Measurements from ENCODE around the gene GTPBP4.

DNA sequence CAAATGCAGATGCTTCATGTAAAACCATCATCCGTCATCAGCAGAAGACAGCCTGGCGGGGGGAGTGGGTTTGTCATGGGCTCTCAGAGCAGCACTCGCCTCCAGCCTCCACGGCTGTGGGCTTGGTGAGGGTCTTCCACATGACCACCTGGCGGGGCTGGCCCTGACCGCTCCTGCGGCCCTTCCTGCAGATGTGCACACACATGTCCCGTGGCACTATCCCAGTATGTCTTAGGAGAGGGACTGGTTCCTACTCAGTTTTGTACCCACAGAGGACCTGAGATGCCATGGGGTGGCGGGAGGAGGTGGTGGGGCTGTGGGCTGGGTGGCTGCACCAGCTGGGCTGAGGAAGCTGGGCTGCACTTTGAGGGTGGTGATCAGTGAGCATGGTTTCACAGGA lies 32.7 kb downstream of the GTPBP4 start:
- TF ChIP-seq ZNF10 (CRISPR knock-in tag; IDR thresholded peaks at IDR 0.05; ENCODE audit: borderline replicate concordance, low read depth) (no peak), EP300 (IDR thresholded peaks at IDR 0.05; ENCODE audit: low read depth in 2 of 2, low read length in 2 of 2) (no peak), EP300 (CRISPR knock-in tag; IDR thresholded peaks at IDR 0.05; ENCODE audit: borderline replicate concordance) (no peak), KAT7 (CRISPR knock-in tag; IDR thresholded peaks at IDR 0.05; ENCODE audit: borderline replicate concordance) (no peak), CC2D1A (CRISPR knock-in tag; IDR thresholded peaks at IDR 0.05) (no peak), ZNF256 (CRISPR knock-in tag; conservative IDR thresholded peaks at IDR 0.05) (no peak), NFYB (CRISPR knock-in tag; IDR thresholded peaks at IDR 0.05) (no peak), JUND (CRISPR knock-in tag; IDR thresholded peaks at IDR 0.05) (no peak), POLR2A (IDR thresholded peaks at IDR 0.05; ENCODE audit: insufficient read depth in 1 of 2, low read depth in 2 of 2, low read length in 2 of 2) (no peak)
- TF ChIP-seq, protein P1, sequence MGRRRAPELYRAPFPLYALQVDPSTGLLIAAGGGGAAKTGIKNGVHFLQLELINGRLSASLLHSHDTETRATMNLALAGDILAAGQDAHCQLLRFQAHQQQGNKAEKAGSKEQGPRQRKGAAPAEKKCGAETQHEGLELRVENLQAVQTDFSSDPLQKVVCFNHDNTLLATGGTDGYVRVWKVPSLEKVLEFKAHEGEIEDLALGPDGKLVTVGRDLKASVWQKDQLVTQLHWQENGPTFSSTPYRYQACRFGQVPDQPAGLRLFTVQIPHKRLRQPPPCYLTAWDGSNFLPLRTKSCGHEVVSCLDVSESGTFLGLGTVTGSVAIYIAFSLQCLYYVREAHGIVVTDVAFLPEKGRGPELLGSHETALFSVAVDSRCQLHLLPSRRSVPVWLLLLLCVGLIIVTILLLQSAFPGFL (CRISPR knock-in tag; IDR thresholded peaks at IDR 0.05), result no peak
- TF ChIP-seq, protein P2, sequence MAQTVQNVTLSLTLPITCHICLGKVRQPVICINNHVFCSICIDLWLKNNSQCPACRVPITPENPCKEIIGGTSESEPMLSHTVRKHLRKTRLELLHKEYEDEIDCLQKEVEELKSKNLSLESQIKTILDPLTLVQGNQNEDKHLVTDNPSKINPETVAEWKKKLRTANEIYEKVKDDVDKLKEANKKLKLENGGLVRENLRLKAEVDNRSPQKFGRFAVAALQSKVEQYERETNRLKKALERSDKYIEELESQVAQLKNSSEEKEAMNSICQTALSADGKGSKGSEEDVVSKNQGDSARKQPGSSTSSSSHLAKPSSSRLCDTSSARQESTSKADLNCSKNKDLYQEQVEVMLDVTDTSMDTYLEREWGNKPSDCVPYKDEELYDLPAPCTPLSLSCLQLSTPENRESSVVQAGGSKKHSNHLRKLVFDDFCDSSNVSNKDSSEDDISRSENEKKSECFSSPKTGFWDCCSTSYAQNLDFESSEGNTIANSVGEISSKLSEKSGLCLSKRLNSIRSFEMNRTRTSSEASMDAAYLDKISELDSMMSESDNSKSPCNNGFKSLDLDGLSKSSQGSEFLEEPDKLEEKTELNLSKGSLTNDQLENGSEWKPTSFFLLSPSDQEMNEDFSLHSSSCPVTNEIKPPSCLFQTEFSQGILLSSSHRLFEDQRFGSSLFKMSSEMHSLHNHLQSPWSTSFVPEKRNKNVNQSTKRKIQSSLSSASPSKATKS (CRISPR knock-in tag; IDR thresholded peaks at IDR 0.05), result no peak
- TF ChIP-seq, protein P3, sequence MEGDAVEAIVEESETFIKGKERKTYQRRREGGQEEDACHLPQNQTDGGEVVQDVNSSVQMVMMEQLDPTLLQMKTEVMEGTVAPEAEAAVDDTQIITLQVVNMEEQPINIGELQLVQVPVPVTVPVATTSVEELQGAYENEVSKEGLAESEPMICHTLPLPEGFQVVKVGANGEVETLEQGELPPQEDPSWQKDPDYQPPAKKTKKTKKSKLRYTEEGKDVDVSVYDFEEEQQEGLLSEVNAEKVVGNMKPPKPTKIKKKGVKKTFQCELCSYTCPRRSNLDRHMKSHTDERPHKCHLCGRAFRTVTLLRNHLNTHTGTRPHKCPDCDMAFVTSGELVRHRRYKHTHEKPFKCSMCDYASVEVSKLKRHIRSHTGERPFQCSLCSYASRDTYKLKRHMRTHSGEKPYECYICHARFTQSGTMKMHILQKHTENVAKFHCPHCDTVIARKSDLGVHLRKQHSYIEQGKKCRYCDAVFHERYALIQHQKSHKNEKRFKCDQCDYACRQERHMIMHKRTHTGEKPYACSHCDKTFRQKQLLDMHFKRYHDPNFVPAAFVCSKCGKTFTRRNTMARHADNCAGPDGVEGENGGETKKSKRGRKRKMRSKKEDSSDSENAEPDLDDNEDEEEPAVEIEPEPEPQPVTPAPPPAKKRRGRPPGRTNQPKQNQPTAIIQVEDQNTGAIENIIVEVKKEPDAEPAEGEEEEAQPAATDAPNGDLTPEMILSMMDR (CRISPR knock-in tag; IDR thresholded peaks at IDR 0.05), result no peak
- TF ChIP-seq, protein P4, sequence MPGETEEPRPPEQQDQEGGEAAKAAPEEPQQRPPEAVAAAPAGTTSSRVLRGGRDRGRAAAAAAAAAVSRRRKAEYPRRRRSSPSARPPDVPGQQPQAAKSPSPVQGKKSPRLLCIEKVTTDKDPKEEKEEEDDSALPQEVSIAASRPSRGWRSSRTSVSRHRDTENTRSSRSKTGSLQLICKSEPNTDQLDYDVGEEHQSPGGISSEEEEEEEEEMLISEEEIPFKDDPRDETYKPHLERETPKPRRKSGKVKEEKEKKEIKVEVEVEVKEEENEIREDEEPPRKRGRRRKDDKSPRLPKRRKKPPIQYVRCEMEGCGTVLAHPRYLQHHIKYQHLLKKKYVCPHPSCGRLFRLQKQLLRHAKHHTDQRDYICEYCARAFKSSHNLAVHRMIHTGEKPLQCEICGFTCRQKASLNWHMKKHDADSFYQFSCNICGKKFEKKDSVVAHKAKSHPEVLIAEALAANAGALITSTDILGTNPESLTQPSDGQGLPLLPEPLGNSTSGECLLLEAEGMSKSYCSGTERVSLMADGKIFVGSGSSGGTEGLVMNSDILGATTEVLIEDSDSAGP (CRISPR knock-in tag; IDR thresholded peaks at IDR 0.05; ENCODE audit: borderline replicate concordance), result no peak

Data from HepG2 (cell line).